Upper lobe of left lung (tissue), 6 donors: ENCODE measurements around the gene PNCK. TPM values are rescaled to one million over a fixed set of nuclear protein-coding genes. Genes with fewer than 3 reads are reported as not detected.

Experiments used
- ATAC-seq, 2 donors: fragments of 200-7000 bp; cut with Tn5 transposase; one replicate each; pipeline ENCODE4 v1.9.1; 2022; ENCODE audit warnings: mild to moderate bottlenecking in 2 of 2, moderate library complexity in 2 of 2; ENCODE audit not compliant: low FRiP score in 2 of 2
- DNase-seq, 2 donors: peaks; one replicate each; pipeline ENCODE4 v3.0.0-alpha.2; 2019 to 2020
- H3K27ac ChIP-seq, 4 donors: fragments of 200-600 bp; sonication (generic); one replicate each; pipeline ENCODE4 v1.5.1; 2016 to 2019
- H3K27me3 ChIP-seq, 4 donors: fragments of 200-600 bp; sonication (generic); one replicate each; pipeline ENCODE4 v1.5.1; 2017 to 2019
- H3K36me3 ChIP-seq, 4 donors: fragments of 200-600 bp; sonication (generic); one replicate each; pipeline ENCODE4 v1.5.1; 2016 to 2019
- H3K4me1 ChIP-seq, 4 donors: fragments of 200-600 bp; sonication (generic); one replicate each; pipeline ENCODE4 v1.5.1; 2018 to 2019
- H3K4me3 ChIP-seq, 4 donors: fragments of 200-600 bp; sonication (generic); one replicate each; pipeline ENCODE4 v1.5.1; 2017 to 2019; ENCODE audit warnings: mild to moderate bottlenecking in 2 of 4, moderate library complexity in 1 of 4
- H3K9me3 ChIP-seq, 4 donors: fragments of 200-600 bp; sonication (generic); one replicate each; pipeline ENCODE4 v1.5.1; 2018 to 2019
- EP300 ChIP-seq, 4 donors: sonication (generic); formaldehyde crosslinking; IDR thresholded peaks; one replicate each; pipeline ENCODE4 v1.5.1; 2017; ENCODE audit warnings: antibody characterized with exemption in 4 of 4, control low read depth in 2 of 4
- POLR2A ChIP-seq, 4 donors: fragments of 450-650 bp; IDR thresholded peaks; one replicate each; pipeline ENCODE4 v1.5.1; 2016 to 2017; ENCODE audit warnings: antibody characterized with exemption in 4 of 4, mild to moderate bottlenecking in 2 of 4
- POLR2AphosphoS5 ChIP-seq, 2 donors: sonication (generic); formaldehyde crosslinking; IDR thresholded peaks; one replicate each; pipeline ENCODE4 v1.5.1; 2017; ENCODE audit warnings: antibody characterized with exemption in 2 of 2
- WGBS, 2 donors: methylation state at CpG; one replicate each; pipeline ENCODE4 v1.1.5; 2017 to 2018; 5-methylcytosine and 5-hydroxymethylcytosine counted together
- total RNA-seq, 6 donors: library from RNA; depleted of rRNA in 4 of 6; stranded (reverse); fragments of >200 nt in 4 of 6; gene quantifications; one replicate each; pipeline versions ENCODE4 v1.1.0 to v1.2.1, GENCODE V29; 2016 to 2021
- TF ChIP-seq, protein P1 (sequence below), 6 experiments: fragments of 450-650 bp in 4 of 6; fragments of 200-600 bp in 2 of 6; sonication (generic) in 2 of 6; IDR thresholded peaks; one replicate each; pipeline ENCODE4 v1.5.1; 2016 to 2019; ENCODE audit warnings: antibody characterized with exemption in 6 of 6
- donor health status: DM: no; HTN: no; CAD: no; lungs with moderate emphysema.
- donor health status: DM: no; HTN: yes; CAD: no; lungs with severe emphysema.

The PNCK gene
- 1 to 10 TPM in 1 of 6 donors, under 1 TPM in 1, not detected in 4; 0.47 to 5.2 TPM for total RNA-seq

DNA sequence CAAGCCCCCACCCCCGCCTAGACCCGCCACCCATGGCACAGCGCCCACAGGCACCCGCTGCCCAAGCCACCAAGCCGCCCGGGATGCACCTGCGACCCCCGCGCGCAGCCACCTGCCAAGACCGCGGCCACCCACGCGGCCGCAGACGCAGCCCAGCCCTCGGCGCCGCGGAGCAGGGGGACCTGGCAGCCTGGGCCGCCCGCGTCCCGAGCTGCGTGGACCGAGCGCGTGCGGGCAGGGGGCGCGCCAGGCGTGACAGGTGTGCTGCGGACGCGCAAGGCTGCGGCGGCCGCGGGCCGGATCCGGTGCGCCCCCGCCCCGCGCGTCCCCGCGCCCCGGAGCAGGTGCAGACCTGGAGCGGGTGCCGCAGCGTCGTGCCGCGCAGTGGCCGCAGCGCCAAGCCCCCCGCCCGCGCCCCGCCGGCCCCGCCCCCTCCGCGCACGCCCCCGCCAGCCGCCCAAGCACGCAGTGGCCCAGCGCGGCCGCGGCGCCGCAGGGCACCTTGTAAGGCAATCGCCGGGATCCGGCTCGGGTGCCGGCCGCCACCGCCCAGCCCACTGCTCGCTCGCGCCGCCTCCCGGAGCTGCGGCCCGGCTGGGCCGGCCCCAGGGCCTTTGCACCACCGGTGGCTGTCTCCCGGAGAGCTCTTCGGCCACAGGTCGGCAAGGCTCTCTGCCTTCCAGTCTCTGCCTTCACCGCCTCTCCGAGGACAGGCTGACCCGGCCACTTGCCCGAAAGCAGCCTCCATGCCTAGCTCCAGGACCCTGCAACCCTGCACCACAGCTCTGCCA lies at the start of gene PNCK:
Gene PNCK (minus strand): TSS at position 386 of the 791 bp plus-strand sequence. CDS start 737 bp downstream, outside the sequence.
- TF ChIP-seq POLR2AphosphoS5 (IDR thresholded peaks at IDR 0.05) (no peak), POLR2A (IDR thresholded peaks at IDR 0.05) (no peak), EP300 (IDR thresholded peaks at IDR 0.05) (no peak)
- TF ChIP-seq, protein P1, sequence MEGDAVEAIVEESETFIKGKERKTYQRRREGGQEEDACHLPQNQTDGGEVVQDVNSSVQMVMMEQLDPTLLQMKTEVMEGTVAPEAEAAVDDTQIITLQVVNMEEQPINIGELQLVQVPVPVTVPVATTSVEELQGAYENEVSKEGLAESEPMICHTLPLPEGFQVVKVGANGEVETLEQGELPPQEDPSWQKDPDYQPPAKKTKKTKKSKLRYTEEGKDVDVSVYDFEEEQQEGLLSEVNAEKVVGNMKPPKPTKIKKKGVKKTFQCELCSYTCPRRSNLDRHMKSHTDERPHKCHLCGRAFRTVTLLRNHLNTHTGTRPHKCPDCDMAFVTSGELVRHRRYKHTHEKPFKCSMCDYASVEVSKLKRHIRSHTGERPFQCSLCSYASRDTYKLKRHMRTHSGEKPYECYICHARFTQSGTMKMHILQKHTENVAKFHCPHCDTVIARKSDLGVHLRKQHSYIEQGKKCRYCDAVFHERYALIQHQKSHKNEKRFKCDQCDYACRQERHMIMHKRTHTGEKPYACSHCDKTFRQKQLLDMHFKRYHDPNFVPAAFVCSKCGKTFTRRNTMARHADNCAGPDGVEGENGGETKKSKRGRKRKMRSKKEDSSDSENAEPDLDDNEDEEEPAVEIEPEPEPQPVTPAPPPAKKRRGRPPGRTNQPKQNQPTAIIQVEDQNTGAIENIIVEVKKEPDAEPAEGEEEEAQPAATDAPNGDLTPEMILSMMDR (IDR thresholded peaks at IDR 0.05), result no peak
- Histone ChIP-seq H3K27me3 (peaks cover 0 to 15% (median 0%) of the 10 kb centered on the region in 4 donors), H3K4me1 (peaks cover 0 to 6% (median 0%) of the 10 kb centered on the region in 4 donors), H3K9me3 (no peaks in the 10 kb centered on the region), H3K27ac (no peak within 1 kb of the TSS), H3K4me3 (no peak within 1 kb of the TSS), H3K36me3 (no peaks in the 10 kb centered on the region)
- ATAC-seq (no peak), DNase-seq (peak in 1 of 2 donors; percentile 49)
- WGBS, 2 donors, result 40% methylated on average over 1 to 43 of the region's 98 CpGs

DNA sequence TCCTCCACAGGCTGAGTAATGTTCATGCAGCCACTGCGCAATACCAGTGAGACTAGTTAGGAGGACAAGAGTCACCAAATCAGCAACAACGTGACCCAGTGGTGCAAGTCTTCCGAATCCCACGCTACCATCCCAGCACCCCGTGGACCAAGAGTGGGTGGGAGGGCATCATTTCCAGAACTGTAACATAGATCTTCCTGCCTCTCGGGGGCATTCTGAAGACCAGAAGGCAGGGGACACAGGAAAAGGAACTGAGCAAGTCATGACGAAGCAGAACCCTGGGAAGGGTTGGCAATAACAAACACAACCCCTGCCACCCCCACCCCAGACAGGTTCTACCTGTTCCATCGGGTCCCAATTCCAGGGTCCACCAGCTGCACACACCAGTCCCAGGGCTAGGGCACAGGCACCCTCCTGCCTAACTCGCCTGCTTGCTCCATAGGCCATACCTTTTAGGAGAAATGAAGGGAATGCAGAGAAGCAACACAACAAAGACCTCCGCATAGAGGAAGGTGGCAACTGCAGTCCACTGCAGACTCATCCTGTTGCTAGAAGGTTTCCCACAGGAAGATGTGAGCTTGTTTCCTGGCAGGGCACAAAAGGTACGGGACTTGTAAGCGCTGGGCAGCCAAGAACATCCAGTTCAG lies 49.2 kb upstream of the PNCK start:
- TF ChIP-seq POLR2AphosphoS5 (IDR thresholded peaks at IDR 0.05) (peak in 1 of 2 donors; percentile 10), POLR2A (IDR thresholded peaks at IDR 0.05) (peak in 1 of 4 donors; percentile 48), EP300 (IDR thresholded peaks at IDR 0.05) (peak in 1 of 4 donors; percentile 33)
- TF ChIP-seq, protein P1 (IDR thresholded peaks at IDR 0.05), result no peak
- ATAC-seq (no peak), DNase-seq (peak in 1 of 2 donors; percentile 40)
- Histone ChIP-seq H3K27me3 (peaks cover 0 to 7% (median 0%) of the 10 kb centered on the region in 4 donors), H3K36me3 (peaks cover 0 to 34% (median 10%) of the 10 kb centered on the region in 4 donors), H3K9me3 (peaks cover 0 to 9% (median 0%) of the 10 kb centered on the region in 4 donors), H3K4me1 (peaks cover 37 to 44% (median 39%) of the 10 kb centered on the region in 4 donors), H3K27ac (peak overlapping the region; percentile 86 to 91 (median 89)), H3K4me3 (peak overlapping the region in 3 of 4 donors; percentile 65 to 82 (median 75))
- WGBS, 2 donors, result 56 to 60% methylated on average over 2 to 12 of the region's 12 CpGs

DNA sequence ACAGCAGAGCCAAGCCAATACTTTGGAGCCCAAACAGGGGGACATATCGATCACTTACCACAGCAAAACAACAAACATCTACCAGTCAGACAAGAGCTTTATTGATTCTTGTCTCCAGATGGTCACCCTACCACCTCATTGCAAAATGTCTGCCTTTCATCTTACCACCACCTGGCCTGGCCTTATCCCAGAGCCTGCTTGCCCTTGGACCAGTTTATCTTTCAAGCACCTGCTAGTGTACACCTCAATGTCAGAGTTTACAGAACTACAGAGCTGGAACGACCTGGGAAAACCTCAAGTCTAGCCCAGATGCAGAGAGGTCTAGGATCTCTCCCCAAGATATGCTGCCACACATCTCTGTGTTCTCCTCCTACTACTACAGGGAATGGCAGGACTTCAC lies 46.1 kb upstream of the PNCK start:
- 65% methylated on average over 2 of the region's 2 CpGs; no CpG with 5 or more reads in 1 of the 2 donors for WGBS, 2 donors
- H3K27ac ChIP-seq, result no peak overlapping the region

DNA sequence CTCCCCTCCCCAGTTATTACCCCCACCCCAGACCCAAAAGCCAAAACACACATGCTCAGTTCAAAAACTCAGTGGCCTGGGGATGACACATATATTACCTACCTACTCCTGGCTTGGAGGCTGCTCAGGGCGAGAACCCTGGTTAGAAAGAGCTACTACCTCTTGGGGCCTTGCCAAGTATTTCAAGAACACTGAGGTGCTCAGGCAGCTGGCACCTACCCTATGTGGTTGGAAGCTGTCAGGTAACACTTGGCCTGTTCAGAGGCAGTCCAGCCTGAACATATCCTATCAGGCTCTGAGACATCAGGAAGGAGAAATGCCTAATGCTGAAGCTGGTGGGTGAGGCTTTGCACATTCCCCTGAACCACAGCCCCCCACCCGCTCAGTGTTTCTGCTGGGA lies 45.6 kb upstream of the PNCK start:
- WGBS, 2 donors, result 78 to 83% methylated on average over 1 to 2 of the region's 2 CpGs
- DNase-seq, result peak in 1 of 2 donors; percentile 56
- peak in 1 of 2 donors; percentile 44 for ATAC-seq
- H3K4me1 ChIP-seq, result peaks cover 6 to 12% (median 10%) of the 10 kb centered on the region in 4 donors
- H3K9me3 ChIP-seq, result peaks cover 0 to 8% (median 0%) of the 10 kb centered on the region in 4 donors
- no peak overlapping the region for H3K27ac ChIP-seq
- no peak overlapping the region for H3K4me3 ChIP-seq
- peaks cover 0 to 59% (median 15%) of the 10 kb centered on the region in 4 donors for H3K36me3 ChIP-seq
- TF ChIP-seq EP300 (IDR thresholded peaks at IDR 0.05) (no peak), POLR2A (IDR thresholded peaks at IDR 0.05) (no peak), POLR2AphosphoS5 (IDR thresholded peaks at IDR 0.05) (no peak)
- TF ChIP-seq, protein P1 (IDR thresholded peaks at IDR 0.05), result no peak
- no peaks in the 10 kb centered on the region for H3K27me3 ChIP-seq

More for the DNA sequence above, 46.1 kb upstream of the PNCK start:
- Histone ChIP-seq H3K27me3 (no peaks in the 10 kb centered on the region), H3K36me3 (peaks cover 0 to 54% (median 14%) of the 10 kb centered on the region in 4 donors), H3K9me3 (peaks cover 0 to 9% (median 0%) of the 10 kb centered on the region in 4 donors), H3K4me3 (no peak overlapping the region), H3K4me1 (peaks cover 6 to 12% (median 10%) of the 10 kb centered on the region in 4 donors)
- TF ChIP-seq POLR2A (IDR thresholded peaks at IDR 0.05), result no peak
- TF ChIP-seq POLR2AphosphoS5 (IDR thresholded peaks at IDR 0.05), result no peak
- ATAC-seq (no peak), DNase-seq (no peak)

DNA sequence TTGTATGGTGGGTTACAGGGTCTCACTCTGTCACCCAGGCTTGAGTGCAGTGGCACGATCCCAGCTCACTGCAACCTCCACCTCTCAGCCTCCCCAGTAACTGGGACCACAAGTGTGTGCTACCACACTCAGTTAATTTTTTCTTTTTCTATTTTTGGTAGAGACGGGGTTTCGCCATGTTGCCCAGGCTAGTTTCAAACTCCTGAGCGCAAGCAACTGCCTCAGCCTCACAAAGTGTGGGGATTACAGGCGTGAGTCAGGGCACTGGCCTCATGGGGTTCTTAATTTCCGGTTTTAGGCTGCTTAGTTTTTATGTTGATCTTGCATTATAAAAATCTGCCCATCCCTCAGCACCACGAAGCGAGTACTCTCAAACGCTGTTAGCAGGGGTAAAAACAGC lies 43.8 kb upstream of the PNCK start:
- H3K4me3 ChIP-seq, result no peak overlapping the region
- TF ChIP-seq POLR2AphosphoS5 (IDR thresholded peaks at IDR 0.05) (no peak), POLR2A (IDR thresholded peaks at IDR 0.05) (no peak), EP300 (IDR thresholded peaks at IDR 0.05) (no peak)
- no peaks in the 10 kb centered on the region for H3K9me3 ChIP-seq
- ATAC-seq, result no peak
- DNase-seq, result no peak
- WGBS, 2 donors, result 94 to 97% methylated on average over 9 of the region's 9 CpGs
- H3K27me3 ChIP-seq, result no peaks in the 10 kb centered on the region
- no peak overlapping the region for H3K27ac ChIP-seq
- H3K4me1 ChIP-seq, result peaks cover 0 to 6% (median 2%) of the 10 kb centered on the region in 4 donors
- H3K36me3 ChIP-seq, result peaks cover 0 to 71% (median 18%) of the 10 kb centered on the region in 4 donors
